Caco-2 (cell line): ENCODE results near the gene ZNF619. TPM values are rescaled to one million over a fixed set of nuclear protein-coding genes. Genes with fewer than 3 reads are reported as not detected.

ENCODE experiments used
- BruUV-seq: library from RNA; stranded (reverse); fragments of 400-500 nt; replicated peaks from 2 replicates; lab custom pipeline; 2021; lab: Mats Ljungman, UMichigan
- CTCF ChIA-PET: fragments of 300-600 bp; sonication (Branson Sonifier 250); formaldehyde crosslinking; loops from one replicate; lab custom pipeline; 2022; ENCODE audit warnings: antibody characterized with exemption; lab: Charles Lee
- POLR2A ChIA-PET: fragments of 300-600 bp; sonication (Branson Sonifier 250); formaldehyde crosslinking; loops from one replicate; lab custom pipeline; 2022; ENCODE audit warnings: antibody characterized with exemption; lab: Charles Lee
- DNase-seq, 2 experiments: peaks; one replicate each; pipeline versions ENCODE4 v3.0.0 to v3.0.0-alpha.2; 2020 to 2022
- H3K27me3 ChIP-seq: replicated peaks from 2 replicates; pipeline ENCODE4 v1.6.0; 2011; ENCODE audit warnings: low read length; ENCODE audit not compliant: control insufficient read depth, insufficient read depth
- H3K36me3 ChIP-seq: 2 replicates; pipeline ENCODE4 v1.5.1; 2011; ENCODE audit warnings: low read length; ENCODE audit not compliant: control insufficient read depth, insufficient read depth
- H3K4me1 ChIP-seq: fragments of 250-450 bp; sonication (Bioruptor Pico); 2 replicates; pipeline ENCODE4 v1.5.1; 2020; ENCODE audit warnings: mild to moderate bottlenecking
- H3K4me3 ChIP-seq: 2 replicates; pipeline ENCODE4 v1.5.1; 2011; ENCODE audit warnings: low read depth, mild to moderate bottlenecking, control low read depth, low read length
- H3K9me3 ChIP-seq: fragments of 250-450 bp; sonication (Bioruptor Pico); 2 replicates; pipeline ENCODE4 v1.5.1; 2020; ENCODE audit warnings: mild to moderate bottlenecking, moderate library complexity
- H3K27ac Mint-ChIP-seq: one replicate; pipeline ENCODE4 v1.8.0; 2022; ENCODE audit warnings: mixed read lengths; ENCODE audit not compliant: unreplicated experiment
- H3K27me3 Mint-ChIP-seq: one replicate; pipeline ENCODE4 v1.8.0; 2022; ENCODE audit warnings: mixed read lengths; ENCODE audit not compliant: insufficient read depth, unreplicated experiment
- H3K36me3 Mint-ChIP-seq: one replicate; pipeline ENCODE4 v1.8.0; 2022; ENCODE audit warnings: mild to moderate bottlenecking, mixed read lengths; ENCODE audit not compliant: insufficient read depth, unreplicated experiment
- H3K4me1 Mint-ChIP-seq: one replicate; pipeline ENCODE4 v1.8.0; 2022; ENCODE audit warnings: low read depth, mixed read lengths; ENCODE audit not compliant: unreplicated experiment
- H3K4me3 Mint-ChIP-seq: one replicate; pipeline ENCODE4 v1.8.0; 2022; ENCODE audit warnings: mild to moderate bottlenecking, moderate library complexity, mixed read lengths; ENCODE audit not compliant: unreplicated experiment
- H3K9me3 Mint-ChIP-seq: one replicate; pipeline ENCODE4 v1.8.0; 2022; ENCODE audit warnings: mixed read lengths; ENCODE audit not compliant: unreplicated experiment
- CTCF ChIP-seq, 2 experiments: fragments of 200-600 bp in 1 of 2; IDR thresholded peaks; 1 replicate in 1 of 2; 2 replicates in 1 of 2; pipeline versions ENCODE4 v1.5.1 to v1.8.0; 2011 to 2022; ENCODE audit warnings: antibody characterized with exemption in 1 of 2, control low read depth in 1 of 2, inconsistent platforms in 1 of 2, low read depth in 1 of 2, low read length in 1 of 2, mild to moderate bottlenecking in 1 of 2, moderate library complexity in 1 of 2; ENCODE audit not compliant: insufficient read depth in 1 of 2, severe bottlenecking in 1 of 2, unreplicated experiment in 1 of 2
- intact Hi-C: fragments of 100-400 bp; cut with micrococcal nuclease; formaldehyde crosslinking; loops from one replicate; pipeline ENCODE4 v1.10.0; 2022; ENCODE audit not compliant: unreplicated experiment
- total RNA-seq: library from RNA; stranded (reverse); gene quantifications from 2 replicates; pipeline ENCODE4 v1.2.3, GENCODE V29; 2022

Gene ZNF619
- total RNA-seq, 1 experiment from 2014 or later, result 6.8 TPM

- H3K4me3 ChIP-seq, result no peak overlapping the region
- Mint-ChIP-seq H3K4me1 (no peaks in the 10 kb centered on the region), H3K9me3 (peaks cover 24% of the 10 kb centered on the region), H3K4me3 (no peak overlapping the region), H3K27ac (no peak overlapping the region), H3K27me3 (no peaks in the 10 kb centered on the region), H3K36me3 (peaks cover 9% of the 10 kb centered on the region)
- no peaks in the 10 kb centered on the region for H3K4me1 ChIP-seq
- POLR2A ChIA-PET, result no interaction called here
- DNase-seq, result no peak
- TF ChIP-seq CTCF (IDR thresholded peaks at IDR 0.05; ENCODE audit: insufficient read depth in 1 of 2, low read depth in 1 of 2, low read length in 1 of 2, severe bottlenecking in 1 of 2, unreplicated experiment in 1 of 2), result no peak
- no peaks in the 10 kb centered on the region; the same call in 1 of the 2 replicates for H3K9me3 ChIP-seq
- no peaks in the 10 kb centered on the region for H3K36me3 ChIP-seq
- intact Hi-C loops, result no loop called here
- no peaks in the 10 kb centered on the region for H3K27me3 ChIP-seq
- CTCF ChIA-PET, result no interaction called here
- BruUV-seq, result no TSS peak
These were observed 10.2 kb downstream of the ZNF619 start for GRCh38 chr3:40487172-40487571.

DNA sequence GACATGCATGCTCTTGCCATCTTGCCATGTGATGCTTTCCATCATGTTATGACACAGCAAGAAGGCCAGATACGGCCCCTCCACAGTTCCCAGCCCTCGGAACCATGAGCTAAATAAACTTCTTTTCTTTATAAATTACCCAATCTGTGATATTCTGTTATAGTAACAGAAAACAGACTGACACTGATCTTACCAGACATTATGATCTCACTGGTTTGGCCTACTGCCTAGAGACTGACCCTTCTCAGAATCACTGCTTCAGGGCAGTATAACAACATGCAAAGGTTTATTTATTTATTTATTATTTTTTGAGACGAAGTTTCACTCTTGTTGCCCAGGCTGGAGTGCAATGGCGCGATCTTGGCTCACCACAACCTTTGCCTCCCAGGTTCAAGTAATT is 14.0 kb downstream of the ZNF619 start:
- Mint-ChIP-seq H3K9me3 (peaks cover 24% of the 10 kb centered on the region), H3K4me3 (no peak overlapping the region), H3K36me3 (peaks cover 9% of the 10 kb centered on the region), H3K27ac (no peak overlapping the region), H3K27me3 (no peaks in the 10 kb centered on the region), H3K4me1 (no peaks in the 10 kb centered on the region)
- CTCF ChIA-PET, result no interaction called here
- Histone ChIP-seq H3K27me3 (no peaks in the 10 kb centered on the region), H3K4me3 (no peak overlapping the region), H3K9me3 (no peaks in the 10 kb centered on the region; the same call in 1 of the 2 replicates), H3K36me3 (no peaks in the 10 kb centered on the region), H3K4me1 (no peaks in the 10 kb centered on the region)
- BruUV-seq, result no TSS peak
- POLR2A ChIA-PET, result no interaction called here
- intact Hi-C loops, result no loop called here
- DNase-seq, result no peak
- no peak for TF ChIP-seq CTCF (IDR thresholded peaks at IDR 0.05; ENCODE audit: insufficient read depth in 1 of 2, low read depth in 1 of 2, low read length in 1 of 2, severe bottlenecking in 1 of 2, unreplicated experiment in 1 of 2)

GRCh38 chr3:40494698-40495097 is 17.8 kb downstream of the ZNF619 start:
- Mint-ChIP-seq H3K4me1 (no peaks in the 10 kb centered on the region), H3K27me3 (no peaks in the 10 kb centered on the region), H3K4me3 (no peak overlapping the region), H3K36me3 (no peaks in the 10 kb centered on the region), H3K9me3 (no peaks in the 10 kb centered on the region), H3K27ac (no peak overlapping the region)
- no TSS peak for BruUV-seq
- no peak for TF ChIP-seq CTCF (IDR thresholded peaks at IDR 0.05; ENCODE audit: insufficient read depth in 1 of 2, low read depth in 1 of 2, low read length in 1 of 2, severe bottlenecking in 1 of 2, unreplicated experiment in 1 of 2)
- no peak for DNase-seq
- ChIA-PET POLR2A (no interaction called here), CTCF (no interaction called here)
- Histone ChIP-seq H3K9me3 (no peaks in the 10 kb centered on the region), H3K4me3 (no peak overlapping the region), H3K4me1 (no peaks in the 10 kb centered on the region), H3K36me3 (no peaks in the 10 kb centered on the region), H3K27me3 (no peaks in the 10 kb centered on the region)
- intact Hi-C loops, result no loop called here
